GM12864 (cell line): ENCODE measurements around the gene GRIFIN.

Experiments used
- DNase-seq: peaks from one replicate; pipeline ENCODE4 v3.0.0-alpha.2; 2011; ENCODE audit warnings: low read depth
- H3K4me3 ChIP-seq: 2 replicates; pipeline ENCODE4 v1.5.1; 2011; ENCODE audit warnings: mild to moderate bottlenecking, low read depth, low read length, control low read depth
- TF ChIP-seq, protein P1 (sequence below): IDR thresholded peaks from 2 replicates; pipeline ENCODE4 v1.5.1; 2011; ENCODE audit warnings: low read depth, mild to moderate bottlenecking, moderate library complexity, low read length, control low read depth, inconsistent platforms; ENCODE audit errors: missing control alignments

Gene GRIFIN, protein sequence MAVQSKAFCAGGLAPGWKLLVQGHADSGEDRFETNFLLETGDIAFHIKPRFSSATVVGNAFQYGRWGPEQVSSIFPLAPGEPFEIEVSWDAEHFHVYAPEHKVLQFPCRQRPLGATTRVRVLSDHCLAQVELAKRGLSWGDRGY

DNA sequence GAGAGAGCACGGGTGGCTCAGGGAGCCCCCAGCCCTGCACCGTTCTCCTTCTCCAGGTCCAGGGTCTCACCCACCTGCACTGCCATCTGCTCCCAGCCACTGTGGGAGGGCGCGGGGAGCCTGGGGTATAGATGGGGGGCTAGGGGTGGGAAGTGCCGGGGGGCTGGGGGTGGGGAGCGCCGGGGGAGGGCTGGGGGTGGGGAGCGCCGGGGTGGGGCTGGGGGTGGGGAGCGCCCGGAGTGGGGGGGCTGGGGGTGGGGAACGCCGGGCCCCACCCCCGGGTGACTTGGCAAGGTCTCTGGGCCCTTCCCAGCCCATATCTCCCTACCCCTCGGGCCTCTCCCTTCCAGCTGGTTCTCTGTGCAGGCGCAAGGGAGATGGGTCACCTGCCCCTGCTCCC, at the start of gene GRIFIN:
GRIFIN (minus strand) TSS at position 101 of the 400 bp plus-strand sequence; CDS start at position 86, 15 bp downstream.
- H3K4me3 ChIP-seq, result no peak within 1 kb of the TSS
- DNase-seq, result no peak
- TF ChIP-seq, protein P1, sequence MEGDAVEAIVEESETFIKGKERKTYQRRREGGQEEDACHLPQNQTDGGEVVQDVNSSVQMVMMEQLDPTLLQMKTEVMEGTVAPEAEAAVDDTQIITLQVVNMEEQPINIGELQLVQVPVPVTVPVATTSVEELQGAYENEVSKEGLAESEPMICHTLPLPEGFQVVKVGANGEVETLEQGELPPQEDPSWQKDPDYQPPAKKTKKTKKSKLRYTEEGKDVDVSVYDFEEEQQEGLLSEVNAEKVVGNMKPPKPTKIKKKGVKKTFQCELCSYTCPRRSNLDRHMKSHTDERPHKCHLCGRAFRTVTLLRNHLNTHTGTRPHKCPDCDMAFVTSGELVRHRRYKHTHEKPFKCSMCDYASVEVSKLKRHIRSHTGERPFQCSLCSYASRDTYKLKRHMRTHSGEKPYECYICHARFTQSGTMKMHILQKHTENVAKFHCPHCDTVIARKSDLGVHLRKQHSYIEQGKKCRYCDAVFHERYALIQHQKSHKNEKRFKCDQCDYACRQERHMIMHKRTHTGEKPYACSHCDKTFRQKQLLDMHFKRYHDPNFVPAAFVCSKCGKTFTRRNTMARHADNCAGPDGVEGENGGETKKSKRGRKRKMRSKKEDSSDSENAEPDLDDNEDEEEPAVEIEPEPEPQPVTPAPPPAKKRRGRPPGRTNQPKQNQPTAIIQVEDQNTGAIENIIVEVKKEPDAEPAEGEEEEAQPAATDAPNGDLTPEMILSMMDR, result no peak

GRCh38 chr7:2524808-2525657, 48.8 kb upstream of the GRIFIN start:
- TF ChIP-seq, protein P1, result no peak

DNA sequence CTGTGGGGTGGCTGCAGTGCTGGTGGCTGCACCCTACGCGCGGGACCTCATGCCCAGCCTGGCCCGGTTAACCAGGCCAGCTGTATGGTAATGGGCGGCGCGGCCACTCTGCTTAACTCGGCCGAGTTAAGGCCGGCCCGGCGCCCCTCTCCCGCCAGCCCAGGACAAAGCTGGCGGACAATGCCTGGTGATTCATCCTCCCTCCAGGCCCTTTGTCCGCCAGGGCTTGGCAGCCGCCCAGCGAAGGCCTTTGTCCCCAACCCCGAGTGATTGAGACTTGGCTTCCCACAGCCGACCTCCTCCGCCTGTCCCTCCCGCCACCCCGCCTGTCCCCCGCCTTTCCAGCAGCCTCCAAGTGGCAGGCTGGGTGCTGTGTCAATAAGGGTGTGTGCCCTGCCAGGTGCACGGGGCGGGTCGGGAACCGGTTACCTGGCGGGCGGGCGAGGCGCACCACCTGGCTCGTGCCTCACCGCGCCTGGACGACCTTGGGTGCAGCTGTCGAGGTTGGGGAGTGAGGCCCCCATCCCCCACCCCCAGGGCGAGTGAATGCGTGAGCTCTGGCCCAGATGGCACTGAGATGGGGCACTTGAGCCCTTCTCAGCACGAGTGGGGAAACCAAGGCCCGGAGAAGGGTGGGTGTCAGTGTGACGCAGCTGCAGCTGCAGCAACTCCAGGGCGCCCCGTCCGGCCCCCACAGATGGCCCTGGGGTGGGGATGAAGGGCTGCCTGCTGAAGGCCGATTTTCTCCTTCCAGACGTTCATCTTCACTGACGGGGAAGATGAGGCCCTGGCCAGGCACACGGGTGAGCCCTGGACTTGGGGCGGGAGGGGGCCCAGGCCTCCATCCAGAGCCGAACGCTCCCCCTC, 48.0 kb upstream of the GRIFIN start:
- H3K4me3 ChIP-seq, result no peak overlapping the region
- TF ChIP-seq, protein P1, result no peak
- no peak for DNase-seq

More at GRCh38 chr7:2524808-2525657, 48.8 kb upstream of the GRIFIN start:
- no peak for DNase-seq
- H3K4me3 ChIP-seq, result no peak overlapping the region

- no peak overlapping the region for H3K4me3 ChIP-seq
- no peak for DNase-seq
- TF ChIP-seq, protein P1, result no peak
Observed at GRCh38 chr7:2523461-2523936, 47.3 kb upstream of the GRIFIN start.

DNA sequence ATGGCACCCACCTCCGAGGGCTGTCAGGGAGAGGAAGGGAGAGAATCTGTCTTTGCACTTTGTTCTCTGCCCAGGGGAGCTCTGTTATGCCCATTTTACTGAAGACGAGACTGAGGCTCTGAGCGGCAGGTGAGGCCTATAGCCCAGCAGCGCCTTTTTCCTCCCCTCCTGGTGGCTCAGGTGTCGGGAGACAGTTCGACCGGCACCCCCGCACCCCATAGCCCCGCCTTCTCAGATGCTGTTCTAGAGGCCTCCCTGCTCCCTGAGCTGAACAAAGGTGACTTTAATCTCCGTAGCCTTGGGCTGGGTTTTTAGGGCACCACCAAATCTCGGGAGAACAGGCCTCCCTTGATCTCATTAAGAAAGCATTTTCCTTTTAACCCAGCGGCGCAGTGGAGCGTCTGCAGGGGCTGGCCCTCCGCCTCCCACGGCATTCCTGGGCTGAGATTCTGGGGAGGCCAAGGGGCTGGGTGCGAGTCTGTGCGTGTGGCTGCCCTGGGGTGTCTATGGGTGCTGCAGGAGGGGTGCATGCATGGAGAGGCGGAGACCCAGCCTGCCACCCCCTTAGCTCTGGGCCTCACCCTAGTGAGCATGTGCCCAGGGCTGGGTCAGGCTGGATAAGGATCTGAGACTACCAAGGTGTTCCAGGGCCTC, 46.7 kb upstream of the GRIFIN start:
- no peak for DNase-seq
- no peak overlapping the region for H3K4me3 ChIP-seq

More for the DNA sequence above, 46.7 kb upstream of the GRIFIN start:
- TF ChIP-seq, protein P1, result no peak
